B cell (primary cell): ENCODE measurements around the gene HTT. TPM values are rescaled to one million over a fixed set of nuclear protein-coding genes. Genes with fewer than 3 reads are reported as not detected.

Experiments
- ATAC-seq: fragments of 200-7000 bp; cut with Tn5 transposase; one replicate; pipeline ENCODE4 v1.10.0; 2021; ENCODE audit warnings: low read depth, mild to moderate bottlenecking, moderate number of reproducible peaks, moderate library complexity
- CTCF ChIA-PET: fragments of 350-600 bp; sonication (Branson Sonifier 250); formaldehyde crosslinking; loops from one replicate; lab custom pipeline; 2021; ENCODE audit warnings: antibody characterized with exemption, inconsistent platforms; lab: Charles Lee
- POLR2A ChIA-PET: fragments of 350-600 bp; sonication (Branson Sonifier 250); formaldehyde crosslinking; loops from one replicate; lab custom pipeline; 2021; ENCODE audit warnings: antibody characterized with exemption; lab: Charles Lee
- DNase-seq: peaks from one replicate; pipeline ENCODE4 v3.0.0; 2013
- H2AFZ ChIP-seq: 2 replicates; pipeline ENCODE4 v1.6.1; 2012; ENCODE audit warnings: mild to moderate bottlenecking, low read depth, low read length; ENCODE audit not compliant: insufficient read depth, poor library complexity, severe bottlenecking
- H3K27ac ChIP-seq, 2 donors: 1 replicate in 1 of 2; 2 replicates in 1 of 2; pipeline ENCODE4 v1.5.1; 2012 to 2013; ENCODE audit warnings: low read length in 2 of 2, mild to moderate bottlenecking in 2 of 2, moderate library complexity in 1 of 2
- H3K27me3 ChIP-seq, 4 experiments: fragments of 200-600 bp in 1 of 4; sonication (generic) in 1 of 4; replicated peaks in 1 of 4; 1 replicate in 2 of 4; 2 replicates in 2 of 4; pipeline versions ENCODE4 v1.6.1 to v1.7.0; 2013 to 2016; ENCODE audit warnings: low read length in 3 of 4, mild to moderate bottlenecking in 2 of 4, mixed read lengths in 1 of 4, moderate library complexity in 1 of 4; ENCODE audit not compliant: insufficient read depth in 4 of 4, control insufficient read depth in 3 of 4; ENCODE audit errors: control extremely low read depth in 1 of 4
- H3K36me3 ChIP-seq, 2 experiments: replicated peaks in 1 of 2; 1 replicate in 1 of 2; 2 replicates in 1 of 2; pipeline versions ENCODE4 v1.6.1 to v1.7.1; 2013; ENCODE audit warnings: low read length in 1 of 2; ENCODE audit not compliant: insufficient read depth in 2 of 2, control insufficient read depth in 1 of 2; ENCODE audit errors: control extremely low read depth in 1 of 2, extremely low read depth in 1 of 2
- H3K4me1 ChIP-seq, 2 donors: fragments of 200-600 bp in 1 of 2; sonication (generic) in 1 of 2; 1 replicate in 1 of 2; 2 replicates in 1 of 2; pipeline versions ENCODE4 v1.5.1 to v1.6.1; 2013 to 2017; ENCODE audit warnings: low read length in 2 of 2; ENCODE audit not compliant: control insufficient read depth in 2 of 2, insufficient read depth in 2 of 2
- H3K4me2 ChIP-seq: replicated peaks from 2 replicates; pipeline ENCODE3; 2012; ENCODE audit warnings: mild to moderate bottlenecking, low read depth, low read length; ENCODE audit not compliant: poor library complexity, severe bottlenecking
- H3K4me3 ChIP-seq, 5 experiments: fragments of 200-600 bp in 1 of 5; sonication (generic) in 1 of 5; 1 replicate in 3 of 5; 2 replicates in 2 of 5; pipeline versions ENCODE4 v1.5.1 to v1.7.0; 2011 to 2016; ENCODE audit warnings: low read length in 4 of 5, mild to moderate bottlenecking in 4 of 5, low read depth in 2 of 5, control low read depth in 1 of 5, moderate library complexity in 1 of 5; ENCODE audit not compliant: insufficient read depth in 1 of 5; ENCODE audit errors: control extremely low read depth in 1 of 5, extremely low read depth in 1 of 5
- H3K79me2 ChIP-seq: fragments of 200-600 bp; sonication (generic); one replicate; pipeline ENCODE4 v1.6.0; 2016; ENCODE audit warnings: low read length; ENCODE audit not compliant: control insufficient read depth, insufficient read depth
- H3K9ac ChIP-seq: fragments of 200-600 bp; sonication (generic); 2 replicates; pipeline ENCODE4 v1.6.1; 2017; ENCODE audit warnings: mild to moderate bottlenecking, low read length, moderate library complexity
- H3K9me3 ChIP-seq, 3 donors: one replicate each; pipeline versions ENCODE4 v1.6.1 to v1.7.1; 2013; ENCODE audit warnings: low read length in 2 of 3; ENCODE audit not compliant: control insufficient read depth in 2 of 3, insufficient read depth in 1 of 3; ENCODE audit errors: control extremely low read depth in 1 of 3
- H4K20me1 ChIP-seq: 2 replicates; pipeline ENCODE4 v1.6.0; 2012; ENCODE audit warnings: mild to moderate bottlenecking, low read length; ENCODE audit not compliant: insufficient read depth, control insufficient read depth, poor library complexity, severe bottlenecking
- H3K27ac Mint-ChIP-seq: one replicate; pipeline ENCODE4 v1.8.0; 2021; ENCODE audit warnings: mixed read lengths
- H3K27me3 Mint-ChIP-seq: one replicate; pipeline ENCODE4 v1.8.0; 2021; ENCODE audit warnings: mixed read lengths
- H3K4me1 Mint-ChIP-seq: one replicate; pipeline ENCODE4 v1.8.0; 2021; ENCODE audit warnings: mixed read lengths
- H3K4me3 Mint-ChIP-seq: one replicate; pipeline ENCODE4 v1.8.0; 2021; ENCODE audit warnings: mixed read lengths
- H3K9me3 Mint-ChIP-seq: one replicate; pipeline ENCODE4 v1.8.0; 2022; ENCODE audit warnings: mixed read lengths; ENCODE audit not compliant: insufficient read depth
- EZH2 ChIP-seq: IDR thresholded peaks from 2 replicates; pipeline ENCODE4 v1.6.1; 2012; ENCODE audit warnings: borderline replicate concordance, low read depth, mild to moderate bottlenecking, moderate library complexity, low read length; ENCODE audit not compliant: insufficient read depth, poor library complexity, severe bottlenecking
- WGBS: methylation state at CpG from one replicate; pipeline ENCODE4 v1.1.5; 2013; ENCODE audit warnings: missing lambda C conversion rate; ENCODE audit not compliant: insufficient coverage; 5-methylcytosine and 5-hydroxymethylcytosine counted together
- intact Hi-C: fragments of 100-400 bp; cut with micrococcal nuclease; formaldehyde crosslinking; loops from one replicate; pipeline ENCODE4 v1.10.0; 2022
- polyA plus RNA-seq: library from polyadenylated mRNA; depleted of rRNA; stranded (reverse); fragments of >200 nt; gene quantifications from 2 replicates; pipeline ENCODE4 v1.2.3, GENCODE V29; 2012
- total RNA-seq, 2 donors: library from RNA; stranded (reverse); fragments of 120-200 nt in 1 of 2; gene quantifications; 1 replicate in 1 of 2; 2 replicates in 1 of 2; pipeline versions ENCODE4 v1.2.3 to v1.2.4, GENCODE V29; 2013 to 2022
- TF ChIP-seq, protein P1 (sequence below): fragments of 200-600 bp; IDR thresholded peaks from one replicate; pipeline ENCODE4 v1.8.0; 2022; ENCODE audit warnings: antibody characterized with exemption, mild to moderate bottlenecking

HTT gene
- total and polyA plus RNA-seq, 2 donors (not counting 1 experiment from before 2014, with no cell fraction given) = 52.8 to 195 TPM

DNA sequence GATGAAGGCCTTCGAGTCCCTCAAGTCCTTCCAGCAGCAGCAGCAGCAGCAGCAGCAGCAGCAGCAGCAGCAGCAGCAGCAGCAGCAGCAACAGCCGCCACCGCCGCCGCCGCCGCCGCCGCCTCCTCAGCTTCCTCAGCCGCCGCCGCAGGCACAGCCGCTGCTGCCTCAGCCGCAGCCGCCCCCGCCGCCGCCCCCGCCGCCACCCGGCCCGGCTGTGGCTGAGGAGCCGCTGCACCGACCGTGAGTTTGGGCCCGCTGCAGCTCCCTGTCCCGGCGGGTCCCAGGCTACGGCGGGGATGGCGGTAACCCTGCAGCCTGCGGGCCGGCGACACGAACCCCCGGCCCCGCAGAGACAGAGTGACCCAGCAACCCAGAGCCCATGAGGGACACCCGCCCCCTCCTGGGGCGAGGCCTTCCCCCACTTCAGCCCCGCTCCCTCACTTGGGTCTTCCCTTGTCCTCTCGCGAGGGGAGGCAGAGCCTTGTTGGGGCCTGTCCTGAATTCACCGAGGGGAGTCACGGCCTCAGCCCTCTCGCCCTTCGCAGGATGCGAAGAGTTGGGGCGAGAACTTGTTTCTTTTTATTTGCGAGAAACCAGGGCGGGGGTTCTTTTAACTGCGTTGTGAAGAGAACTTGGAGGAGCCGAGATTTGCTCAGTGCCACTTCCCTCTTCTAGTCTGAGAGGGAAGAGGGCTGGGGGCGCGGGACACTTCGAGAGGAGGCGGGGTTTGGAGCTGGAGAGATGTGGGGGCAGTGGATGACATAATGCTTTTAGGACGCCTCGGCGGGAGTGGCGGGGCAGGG, 568 bp downstream of the HTT start:
- Mint-ChIP-seq H3K9me3 (no peaks in the 10 kb centered on the region), H3K27ac (peak overlapping the region; percentile 87), H3K4me3 (peak overlapping the region; percentile 95), H3K27me3 (no peaks in the 10 kb centered on the region), H3K4me1 (peaks cover 40% of the 10 kb centered on the region)
- peaks cover 40% of the 10 kb centered on the region for H3K79me2 ChIP-seq
- H3K27ac ChIP-seq = peak overlapping the region; percentile 72 to 83
- WGBS = 1% methylated on average over 56 of the region's 60 CpGs
- no peaks in the 10 kb centered on the region for H3K27me3 ChIP-seq
- peak overlapping the region; percentile 89 for H3K9ac ChIP-seq
- ATAC-seq = no peak
- intact Hi-C loops = loop anchor here (1.0 to 10.0 kb wide), 5 partner anchors 28 to 1490 kb away; partner anchors contain the start of genes ADD1, GRK4, NOP14 and TNIP2
- DNase-seq = peak; percentile 66
- no peaks in the 10 kb centered on the region for H3K9me3 ChIP-seq
- TF ChIP-seq, protein P1, sequence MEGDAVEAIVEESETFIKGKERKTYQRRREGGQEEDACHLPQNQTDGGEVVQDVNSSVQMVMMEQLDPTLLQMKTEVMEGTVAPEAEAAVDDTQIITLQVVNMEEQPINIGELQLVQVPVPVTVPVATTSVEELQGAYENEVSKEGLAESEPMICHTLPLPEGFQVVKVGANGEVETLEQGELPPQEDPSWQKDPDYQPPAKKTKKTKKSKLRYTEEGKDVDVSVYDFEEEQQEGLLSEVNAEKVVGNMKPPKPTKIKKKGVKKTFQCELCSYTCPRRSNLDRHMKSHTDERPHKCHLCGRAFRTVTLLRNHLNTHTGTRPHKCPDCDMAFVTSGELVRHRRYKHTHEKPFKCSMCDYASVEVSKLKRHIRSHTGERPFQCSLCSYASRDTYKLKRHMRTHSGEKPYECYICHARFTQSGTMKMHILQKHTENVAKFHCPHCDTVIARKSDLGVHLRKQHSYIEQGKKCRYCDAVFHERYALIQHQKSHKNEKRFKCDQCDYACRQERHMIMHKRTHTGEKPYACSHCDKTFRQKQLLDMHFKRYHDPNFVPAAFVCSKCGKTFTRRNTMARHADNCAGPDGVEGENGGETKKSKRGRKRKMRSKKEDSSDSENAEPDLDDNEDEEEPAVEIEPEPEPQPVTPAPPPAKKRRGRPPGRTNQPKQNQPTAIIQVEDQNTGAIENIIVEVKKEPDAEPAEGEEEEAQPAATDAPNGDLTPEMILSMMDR = no peak
- no peak for TF ChIP-seq EZH2
- CTCF ChIA-PET = interaction anchor here (1.3 to 1.6 kb wide), 2 partner anchors 30 to 32 kb away, joined by 4 read pairs; no protein-coding TSS in a partner anchor
- H4K20me1 ChIP-seq = peaks cover 27% of the 10 kb centered on the region
- H3K4me3 ChIP-seq = peak overlapping the region; percentile 59 to 96 (median 76)
- H3K36me3 ChIP-seq = no peaks in the 10 kb centered on the region
- H2AFZ ChIP-seq = peak overlapping the region; percentile 96
- peaks cover 46 to 59% of the 10 kb centered on the region in 2 donors for H3K4me1 ChIP-seq
- POLR2A ChIA-PET = interaction anchor here (0.6 to 0.9 kb wide), 5 partner anchors 30 to 881 kb away, joined by 3 to 9 read pairs (median 4); no protein-coding TSS in a partner anchor
- H3K4me2 ChIP-seq = peak overlapping the region; percentile 99

DNA sequence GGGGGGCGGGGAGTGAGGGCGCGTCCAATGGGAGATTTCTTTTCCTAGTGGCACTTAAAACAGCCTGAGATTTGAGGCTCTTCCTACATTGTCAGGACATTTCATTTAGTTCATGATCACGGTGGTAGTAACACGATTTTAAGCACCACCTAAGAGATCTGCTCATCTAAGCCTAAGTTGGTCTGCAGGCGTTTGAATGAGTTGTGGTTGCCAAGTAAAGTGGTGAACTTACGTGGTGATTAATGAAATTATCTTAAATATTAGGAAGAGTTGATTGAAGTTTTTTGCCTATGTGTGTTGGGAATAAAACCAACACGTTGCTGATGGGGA, 1.1 kb downstream of the HTT start:
- intact Hi-C loops = loop anchor here (10.0 kb wide), 1 partner anchor 1491 kb away; no protein-coding TSS in a partner anchor
- Histone ChIP-seq H3K9me3 (no peaks in the 10 kb centered on the region), H3K79me2 (peaks cover 46% of the 10 kb centered on the region), H3K27me3 (no peaks in the 10 kb centered on the region), H4K20me1 (peaks cover 28% of the 10 kb centered on the region), H3K36me3 (no peaks in the 10 kb centered on the region), H3K27ac (peak overlapping the region in 1 of 2 donors; percentile 83), H2AFZ (peak overlapping the region; percentile 96), H3K4me2 (peak overlapping the region; percentile 99), H3K4me3 (peak overlapping the region; percentile 1 to 96 (median 67)), H3K9ac (peak overlapping the region; percentile 89), H3K4me1 (peaks cover 50 to 61% of the 10 kb centered on the region in 2 donors)
- Mint-ChIP-seq H3K27me3 (no peaks in the 10 kb centered on the region), H3K4me1 (peaks cover 43% of the 10 kb centered on the region), H3K4me3 (peak overlapping the region; percentile 86), H3K27ac (peak overlapping the region; percentile 68), H3K9me3 (no peaks in the 10 kb centered on the region)
- ATAC-seq (no peak), DNase-seq (peak; percentile 28)
- no peak for TF ChIP-seq EZH2
- TF ChIP-seq, protein P1 = no peak
- ChIA-PET CTCF (interaction anchor here (1.3 to 1.6 kb wide), 2 partner anchors 30 to 31 kb away, joined by 4 read pairs; no protein-coding TSS in a partner anchor), POLR2A (interaction anchor here (0.9 kb wide), 1 partner anchor 31 kb away, joined by 5 read pairs; no protein-coding TSS in a partner anchor)
- 0% methylated on average over 2 of the region's 8 CpGs for WGBS
